Ishikawa (cell line): ENCODE results near the gene PCDHA8.

ENCODE experiments used
- CEBPB ChIP-seq: IDR thresholded peaks from 2 replicates; pipeline ENCODE4 v1.6.1; 2012
- CREB1 ChIP-seq: IDR thresholded peaks from 2 replicates; pipeline ENCODE4 v1.6.1; 2012; ENCODE audit warnings: low read depth
- EGR1 ChIP-seq: IDR thresholded peaks from 2 replicates; pipeline ENCODE4 v1.6.1; 2012
- EP300 ChIP-seq: IDR thresholded peaks from 2 replicates; pipeline ENCODE4 v1.6.1; 2012; ENCODE audit warnings: borderline replicate concordance
- MAX ChIP-seq: IDR thresholded peaks from 2 replicates; pipeline ENCODE4 v1.6.1; 2012
- REST ChIP-seq: IDR thresholded peaks from 2 replicates; pipeline ENCODE4 v1.6.1; 2012; ENCODE audit warnings: low read depth, mild to moderate bottlenecking
- TEAD4 ChIP-seq: IDR thresholded peaks from 2 replicates; pipeline ENCODE4 v1.6.1; 2012

GRCh38 chr5:140875085-140876065, 34.4 kb downstream of the PCDHA8 start, which contains the start of gene PCDHA12:
- TF ChIP-seq CEBPB (no peak), TEAD4 (no peak), EP300 (no peak), CREB1 (no peak), MAX (no peak), REST (no peak), EGR1 (no peak)
